GM23248 (cell line): ENCODE measurements around the gene STT3B. TPM values are rescaled to one million over a fixed set of nuclear protein-coding genes. Genes with fewer than 3 reads are reported as not detected.

Experiments used
- DNase-seq: peaks from one replicate; pipeline ENCODE4 v3.0.0-alpha.2; 2015
- H2AFZ ChIP-seq: fragments of 200-600 bp; sonication (generic); 2 replicates; pipeline ENCODE4 v1.6.1; 2016; ENCODE audit warnings: antibody characterized with exemption
- H3F3A ChIP-seq: fragments of 200-600 bp; sonication (generic); 2 replicates; pipeline ENCODE4 v1.6.1; 2016; ENCODE audit warnings: mild to moderate bottlenecking, antibody characterized with exemption, mixed run types; ENCODE audit not compliant: insufficient read depth
- H3K27ac ChIP-seq: fragments of 200-600 bp; sonication (generic); 2 replicates; pipeline ENCODE4 v1.5.1; 2016; ENCODE audit warnings: mild to moderate bottlenecking
- H3K27me3 ChIP-seq: fragments of 200-600 bp; sonication (generic); replicated peaks from 2 replicates; pipeline ENCODE4 v1.6.1; 2016; ENCODE audit warnings: mild to moderate bottlenecking; ENCODE audit not compliant: insufficient read depth
- H3K36me3 ChIP-seq: fragments of 200-600 bp; sonication (generic); 2 replicates; pipeline ENCODE4 v1.6.1; 2016; ENCODE audit warnings: low read depth, mild to moderate bottlenecking
- H3K4me1 ChIP-seq: fragments of 200-600 bp; sonication (generic); 2 replicates; pipeline ENCODE4 v1.6.1; 2016; ENCODE audit warnings: mild to moderate bottlenecking; ENCODE audit not compliant: insufficient read depth
- H3K4me2 ChIP-seq: fragments of 200-600 bp; sonication (generic); one replicate; pipeline ENCODE4 v1.6.1; 2016; ENCODE audit warnings: mild to moderate bottlenecking; ENCODE audit not compliant: unreplicated experiment
- H3K4me3 ChIP-seq: fragments of 200-600 bp; sonication (generic); 2 replicates; pipeline ENCODE4 v1.5.1; 2016; ENCODE audit warnings: mild to moderate bottlenecking
- H3K79me2 ChIP-seq: fragments of 200-600 bp; sonication (generic); 2 replicates; pipeline ENCODE4 v1.6.1; 2016; ENCODE audit warnings: mild to moderate bottlenecking; ENCODE audit not compliant: insufficient read depth
- H3K9ac ChIP-seq: fragments of 200-600 bp; sonication (generic); 2 replicates; pipeline ENCODE4 v1.6.1; 2016; ENCODE audit warnings: mild to moderate bottlenecking
- H3K9me2 ChIP-seq: fragments of 200-600 bp; sonication (generic); 2 replicates; pipeline ENCODE4 v1.6.1; 2016; ENCODE audit warnings: mixed run types, mild to moderate bottlenecking, moderate library complexity; ENCODE audit not compliant: insufficient read depth
- H3K9me3 ChIP-seq: fragments of 200-600 bp; sonication (generic); one replicate; pipeline ENCODE4 v1.6.1; 2017; ENCODE audit warnings: low read depth
- H4K20me1 ChIP-seq: fragments of 200-600 bp; sonication (generic); 2 replicates; pipeline ENCODE4 v1.6.0; 2016; ENCODE audit not compliant: insufficient read depth
- EZH2 ChIP-seq: fragments of 200-600 bp; sonication (generic); IDR thresholded peaks from 2 replicates; pipeline ENCODE4 v1.6.1; 2018; ENCODE audit warnings: antibody characterized with exemption, mild to moderate bottlenecking; ENCODE audit not compliant: insufficient read depth, poor library complexity, severe bottlenecking
- EZH2phosphoT487 ChIP-seq: fragments of 200-600 bp; sonication (generic); IDR thresholded peaks from 2 replicates; pipeline ENCODE4 v1.6.1; 2018; ENCODE audit warnings: antibody characterized with exemption, moderate library complexity, mild to moderate bottlenecking, low read depth; ENCODE audit not compliant: insufficient read depth
- WGBS, 2 experiments: methylation state at CpG; one replicate each; pipeline ENCODE4 v1.1.6; 2015 to 2017; ENCODE audit warnings: low lambda C conversion rate in 2 of 2, low coverage in 1 of 2; ENCODE audit errors: missing lambda C conversion rate in 2 of 2; 5-methylcytosine and 5-hydroxymethylcytosine counted together
- in situ Hi-C: fragments of 300-500 bp; cut with MboI; formaldehyde crosslinking; loops from 2 replicates; pipeline ENCODE4 v1.15.0; 2020
- polyA plus RNA-seq: library from polyadenylated mRNA; unstranded; fragments of >200 nt; fragmentation: Nextera tagmentation; extraction: Ambion mirVana; gene quantifications from 2 replicates; pipeline ENCODE4 v1.2.1, GENCODE V29; 2016
- total RNA-seq: library from RNA; depleted of rRNA; stranded (reverse); fragments of >200 nt; shearing (Covaris generic); gene quantifications from 2 replicates; pipeline ENCODE4 v1.2.3, GENCODE V29; 2014

STT3B gene
- total and polyA plus RNA-seq, 2 experiments from 2014 or later: 81.5 to 174 TPM

DNA sequence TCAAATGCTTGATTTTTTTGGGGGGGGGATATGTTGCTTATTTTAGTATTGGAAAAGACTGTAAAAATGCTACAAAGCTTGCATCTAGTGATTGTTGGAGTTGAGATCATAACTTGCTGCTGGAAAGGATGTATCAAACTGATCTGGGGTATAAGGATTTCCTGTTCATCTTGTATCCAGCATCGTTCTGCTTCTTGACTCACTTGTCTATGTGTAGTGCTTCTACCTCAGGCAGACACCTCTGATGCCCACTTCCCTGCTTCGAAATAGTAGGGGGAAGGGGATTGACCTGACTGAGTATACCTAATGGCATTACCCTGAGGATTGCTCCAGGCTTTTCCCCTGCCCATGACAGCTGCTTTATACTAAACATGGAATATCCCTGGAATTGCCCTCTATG is 42.7 kb downstream of the STT3B start:
- H2AFZ ChIP-seq: no peak overlapping the region
- no peak overlapping the region for H3K27ac ChIP-seq
- 90 to 94% methylated on average over 2 of the region's 2 CpGs for whole genome bisulfite sequencing, 2 experiments
- no peak overlapping the region for H3K4me2 ChIP-seq
- H3K9me3 ChIP-seq: no peaks in the 10 kb centered on the region
- H3K36me3 ChIP-seq: 0 out of 2 replicates have a peak, but pooled peaks cover 3% of the 10 kb centered on the region
- peaks cover 12% of the 10 kb centered on the region; the same call in 1 of the 2 replicates for H4K20me1 ChIP-seq
- H3K9me2 ChIP-seq: no peaks in the 10 kb centered on the region
- H3K9ac ChIP-seq: no peak overlapping the region
- H3K27me3 ChIP-seq: no peaks in the 10 kb centered on the region
- H3K4me1 ChIP-seq: no peaks in the 10 kb centered on the region
- in situ Hi-C loops: no loop called here
- H3K79me2 ChIP-seq: peaks cover 97% of the 10 kb centered on the region
- DNase-seq: no peak
- H3K4me3 ChIP-seq: no peak overlapping the region
- no peaks in the 10 kb centered on the region for H3F3A ChIP-seq
- TF ChIP-seq EZH2phosphoT487 (no peak), EZH2 (no peak)

DNA sequence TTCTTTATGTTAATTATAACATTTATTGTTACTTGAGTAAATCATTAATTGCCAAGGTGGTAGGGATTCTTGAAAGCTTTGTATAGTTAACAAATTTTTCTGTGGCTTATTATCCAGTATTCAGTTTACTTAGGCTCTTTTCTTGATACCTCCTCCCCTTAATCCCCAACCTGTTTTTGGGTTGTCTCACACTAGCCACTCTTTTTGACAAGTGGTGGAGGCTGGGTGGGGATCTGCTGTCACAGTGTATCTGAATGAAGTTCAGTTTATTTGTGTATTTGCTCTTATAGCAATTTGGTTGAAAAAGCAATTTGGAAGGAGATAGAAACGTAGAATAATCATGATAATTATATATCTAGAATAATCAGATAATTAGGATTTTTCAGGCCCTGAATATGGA is 43.8 kb downstream of the STT3B start:
- peaks cover 92% of the 10 kb centered on the region for H3K79me2 ChIP-seq
- no peak overlapping the region for H3K27ac ChIP-seq
- no peaks in the 10 kb centered on the region for H3K9me2 ChIP-seq
- H3K36me3 ChIP-seq: 0 out of 2 replicates have a peak, but pooled peaks cover 3% of the 10 kb centered on the region
- H3K4me1 ChIP-seq: no peaks in the 10 kb centered on the region
- no peak overlapping the region for H3K9ac ChIP-seq
- no peaks in the 10 kb centered on the region for H3K27me3 ChIP-seq
- no peak overlapping the region for H3K4me3 ChIP-seq
- in situ Hi-C loops: no loop called here
- TF ChIP-seq EZH2: no peak
- no peak for TF ChIP-seq EZH2phosphoT487
- peaks cover 12% of the 10 kb centered on the region; the same call in 1 of the 2 replicates for H4K20me1 ChIP-seq
- no peaks in the 10 kb centered on the region for H3F3A ChIP-seq
- no peak overlapping the region for H2AFZ ChIP-seq
- no peak overlapping the region for H3K4me2 ChIP-seq
- WGBS, 2 experiments: 92% methylated on average over 1 of the region's 1 CpG
- DNase-seq: no peak
- no peaks in the 10 kb centered on the region for H3K9me3 ChIP-seq

DNA sequence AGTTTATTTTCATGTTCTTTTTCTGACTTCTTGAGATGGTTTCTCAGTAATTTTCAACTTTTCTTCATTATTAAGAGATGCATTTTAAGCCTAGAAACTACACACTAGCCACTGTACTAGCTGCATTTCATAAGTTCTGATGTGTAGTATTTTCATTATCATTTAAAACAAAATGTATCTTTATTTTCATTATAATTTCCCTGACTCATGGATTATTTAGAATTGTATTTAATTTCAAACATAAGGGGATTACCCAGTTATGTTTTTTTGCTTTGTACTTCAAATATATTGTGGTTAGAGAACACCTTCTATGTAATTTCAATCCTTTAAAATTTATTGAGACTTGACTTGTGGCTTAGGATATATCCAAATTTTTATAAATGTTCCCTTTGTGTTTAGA is 44.5 kb downstream of the STT3B start:
- Histone ChIP-seq H3K9ac (no peak overlapping the region), H3K79me2 (peaks cover 94% of the 10 kb centered on the region), H4K20me1 (peaks cover 12% of the 10 kb centered on the region; the same call in 1 of the 2 replicates), H3F3A (0 out of 2 replicates have a peak, but pooled peaks cover 3% of the 10 kb centered on the region), H3K4me1 (no peaks in the 10 kb centered on the region), H2AFZ (no peak overlapping the region), H3K27ac (no peak overlapping the region), H3K9me3 (no peaks in the 10 kb centered on the region), H3K4me2 (no peak overlapping the region), H3K4me3 (no peak overlapping the region), H3K27me3 (no peaks in the 10 kb centered on the region), H3K36me3 (0 out of 2 replicates have a peak, but pooled peaks cover 3% of the 10 kb centered on the region), H3K9me2 (no peaks in the 10 kb centered on the region)
- TF ChIP-seq EZH2phosphoT487 (no peak), EZH2 (no peak)
- DNase-seq: no peak
- in situ Hi-C loops: no loop called here

GRCh38 chr3:31579828-31580227 is 47.1 kb downstream of the STT3B start:
- Histone ChIP-seq H3K79me2 (peaks cover 94% of the 10 kb centered on the region), H3K9ac (no peak overlapping the region), H3K9me3 (no peaks in the 10 kb centered on the region), H3K27ac (no peak overlapping the region), H3K4me2 (no peak overlapping the region), H4K20me1 (peaks cover 3% of the 10 kb centered on the region; the same call in 1 of the 2 replicates), H3K9me2 (no peaks in the 10 kb centered on the region), H3K4me1 (no peaks in the 10 kb centered on the region), H3K4me3 (no peak overlapping the region), H2AFZ (no peak overlapping the region), H3K36me3 (peaks cover 9% of the 10 kb centered on the region; the same call in 1 of the 2 replicates), H3F3A (0 out of 2 replicates have a peak, but pooled peaks cover 3% of the 10 kb centered on the region), H3K27me3 (no peaks in the 10 kb centered on the region)
- no peak for TF ChIP-seq EZH2phosphoT487
- no peak for TF ChIP-seq EZH2
- in situ Hi-C loops: no loop called here
- no peak for DNase-seq
- WGBS, 2 experiments: 98 to 99% methylated on average over 7 of the region's 7 CpGs

DNA sequence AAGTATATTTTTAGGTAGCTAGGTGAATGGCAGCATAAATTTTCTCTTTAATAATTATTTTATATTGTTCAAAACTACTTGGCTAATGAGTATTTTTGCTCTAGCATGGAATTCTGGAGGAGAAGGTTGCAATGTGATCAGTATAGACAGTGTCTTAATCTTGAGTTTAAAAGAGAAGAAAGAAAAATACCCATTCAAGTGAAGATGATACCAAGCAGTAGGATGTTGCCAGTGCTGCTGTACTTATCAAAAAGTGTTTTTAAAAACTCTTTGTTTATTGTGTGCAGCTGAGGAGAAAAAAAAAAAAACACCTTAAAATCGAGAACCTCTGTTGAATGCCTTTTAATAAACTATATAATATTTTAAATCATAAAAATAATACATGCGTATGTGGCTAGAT is 47.9 kb downstream of the STT3B start:
- 97 to 98% methylated on average over 2 of the region's 2 CpGs for WGBS, 2 experiments
- Histone ChIP-seq H3K4me3 (no peak overlapping the region), H3K79me2 (peaks cover 94% of the 10 kb centered on the region), H3K9me3 (no peaks in the 10 kb centered on the region), H3K4me1 (no peaks in the 10 kb centered on the region), H4K20me1 (no peaks in the 10 kb centered on the region), H3K9ac (no peak overlapping the region), H3F3A (0 out of 2 replicates have a peak, but pooled peaks cover 3% of the 10 kb centered on the region), H3K27ac (no peak overlapping the region), H3K4me2 (no peak overlapping the region), H3K36me3 (peaks cover 9% of the 10 kb centered on the region; the same call in 1 of the 2 replicates), H2AFZ (no peak overlapping the region), H3K9me2 (no peaks in the 10 kb centered on the region), H3K27me3 (no peaks in the 10 kb centered on the region)
- in situ Hi-C loops: no loop called here
- TF ChIP-seq EZH2 (no peak), EZH2phosphoT487 (no peak)
- DNase-seq: no peak
